Endothelial cell of umbilical vein (primary cell): Measurements from ENCODE around the gene SARS1. TPM values are rescaled to one million over a fixed set of nuclear protein-coding genes. Genes with fewer than 3 reads are reported as not detected.

Source experiments
- BruUV-seq: library from RNA; stranded (reverse); fragments of 400-500 nt; replicated peaks from 2 replicates; lab custom pipeline; 2021; lab: Mats Ljungman, UMichigan
- CTCF ChIA-PET: fragments of 300-600, 350-600 bp; sonication (Branson Sonifier 250); formaldehyde crosslinking; loops from one replicate; lab custom pipeline; 2021; ENCODE audit warnings: antibody characterized with exemption, inconsistent platforms; lab: Charles Lee
- POLR2A ChIA-PET: fragments of 300-600, 350-600 bp; sonication (Branson Sonifier 250); formaldehyde crosslinking; loops from one replicate; lab custom pipeline; 2021; ENCODE audit warnings: antibody characterized with exemption, inconsistent platforms; lab: Charles Lee
- DNase-seq: peaks from one replicate; pipeline ENCODE4 v3.0.0-alpha.2; 2011; ENCODE audit warnings: low read depth, low spot score
- FAIRE-seq: peaks from 2 replicates; lab custom pipeline; 2011; peaks lifted over from hg19 to GRCh38; lab: Jason Lieb, UNC
- H2AFZ ChIP-seq: 2 replicates; pipeline ENCODE4 v1.6.0; 2012; ENCODE audit warnings: low read depth, low read length, control low read depth, inconsistent platforms
- H3K27ac ChIP-seq: 2 replicates; pipeline ENCODE4 v1.5.1; 2011; ENCODE audit warnings: low read depth, mild to moderate bottlenecking, control low read depth, low read length, moderate library complexity; ENCODE audit not compliant: insufficient read depth
- H3K27me3 ChIP-seq, 2 experiments: 2 replicates each; pipeline versions ENCODE4 v1.6.0 to v1.6.1; 2011; ENCODE audit warnings: low read length in 2 of 2, mixed read lengths in 1 of 2; ENCODE audit not compliant: control insufficient read depth in 2 of 2, insufficient read depth in 2 of 2
- H3K36me3 ChIP-seq, 2 experiments: 2 replicates in 1 of 2; 3 replicates in 1 of 2; pipeline ENCODE4 v1.5.1; 2011; ENCODE audit warnings: low read length in 2 of 2, mild to moderate bottlenecking in 1 of 2, moderate library complexity in 1 of 2; ENCODE audit not compliant: control insufficient read depth in 2 of 2, insufficient read depth in 2 of 2; ENCODE audit errors: extremely low read depth in 1 of 2
- H3K4me1 ChIP-seq: 3 replicates; pipeline ENCODE4 v1.5.1; 2011; ENCODE audit warnings: mild to moderate bottlenecking, low read length; ENCODE audit not compliant: control insufficient read depth, insufficient read depth; ENCODE audit errors: extremely low read depth
- H3K4me2 ChIP-seq: 2 replicates; pipeline ENCODE4 v1.6.1; 2011; ENCODE audit warnings: low read length, control low read depth, mixed read lengths; ENCODE audit not compliant: insufficient read depth
- H3K4me3 ChIP-seq, 3 experiments: fragments of 200-600 bp in 1 of 3; sonication (generic), shearing (Covaris generic) in 1 of 3; replicated peaks in 1 of 3; 2 replicates each; pipeline ENCODE4 v1.5.1; 2011 to 2016; ENCODE audit warnings: control low read depth in 3 of 3, low read length in 3 of 3, mild to moderate bottlenecking in 2 of 3, inconsistent platforms in 1 of 3, low read depth in 1 of 3, moderate library complexity in 1 of 3; ENCODE audit not compliant: insufficient read depth in 1 of 3
- H3K79me2 ChIP-seq: 2 replicates; pipeline ENCODE4 v1.6.0; 2012; ENCODE audit warnings: low read length, inconsistent platforms; ENCODE audit not compliant: control insufficient read depth, insufficient read depth
- H3K9ac ChIP-seq: replicated peaks from 2 replicates; pipeline ENCODE3; 2011; ENCODE audit warnings: low read length, control low read depth; ENCODE audit not compliant: insufficient read depth; ENCODE audit errors: extremely low read depth
- H3K9me1 ChIP-seq: replicated peaks from 3 replicates; pipeline ENCODE4 v1.6.0; 2011; ENCODE audit warnings: mild to moderate bottlenecking, low read length; ENCODE audit not compliant: control insufficient read depth, insufficient read depth; ENCODE audit errors: extremely low read depth
- H3K9me3 ChIP-seq: replicated peaks from 2 replicates; pipeline ENCODE4 v1.5.1; 2012; ENCODE audit warnings: low read length, inconsistent platforms; ENCODE audit not compliant: control insufficient read depth, insufficient read depth
- H4K20me1 ChIP-seq: replicated peaks from 2 replicates; pipeline ENCODE3; 2011; ENCODE audit warnings: mild to moderate bottlenecking, low read length; ENCODE audit not compliant: control insufficient read depth, insufficient read depth; ENCODE audit errors: extremely low read depth
- EZH2 ChIP-seq: IDR thresholded peaks from 2 replicates; pipeline ENCODE4 v1.6.1; 2012; ENCODE audit warnings: borderline replicate concordance, low read depth, mild to moderate bottlenecking, moderate library complexity, low read length, inconsistent platforms; ENCODE audit not compliant: severe bottlenecking
- FOS ChIP-seq: IDR thresholded peaks from 2 replicates; pipeline ENCODE4 v1.6.1; 2011; ENCODE audit warnings: mild to moderate bottlenecking, low read length, moderate library complexity, borderline replicate concordance; ENCODE audit not compliant: insufficient read depth
- GATA2 ChIP-seq: IDR thresholded peaks from 2 replicates; pipeline ENCODE4 v1.7.0; 2011; ENCODE audit warnings: low read depth, mild to moderate bottlenecking, moderate library complexity, mixed read lengths, low read length; ENCODE audit not compliant: insufficient read length, insufficient read depth
- JUN ChIP-seq: IDR thresholded peaks from 2 replicates; pipeline ENCODE4 v1.6.1; 2011; ENCODE audit warnings: borderline replicate concordance, low read depth; ENCODE audit not compliant: insufficient read length, insufficient read depth
- MAX ChIP-seq: IDR thresholded peaks from 2 replicates; pipeline ENCODE4 v1.6.1; 2011; ENCODE audit not compliant: insufficient read depth, insufficient read length
- MYC ChIP-seq: IDR thresholded peaks from one replicate; pipeline ENCODE4 v1.6.1; 2011; ENCODE audit warnings: mild to moderate bottlenecking, low read depth, low read length
- POLR2A ChIP-seq: IDR thresholded peaks from 2 replicates; pipeline ENCODE4 v1.6.1; 2012; ENCODE audit warnings: low read depth, mild to moderate bottlenecking, control low read depth, low read length
- POLR2AphosphoS5 ChIP-seq: IDR thresholded peaks from 2 replicates; pipeline ENCODE4 v1.6.1; 2012; ENCODE audit warnings: low read depth, mild to moderate bottlenecking, control low read depth, low read length, moderate library complexity; ENCODE audit not compliant: insufficient read depth
- dilution Hi-C: fragments of 300-500 bp; cut with MboI; formaldehyde crosslinking; loops from one replicate; pipeline ENCODE4 v1.15.0; 2019; ENCODE audit warnings: low sequenced_read_pairs; ENCODE audit not compliant: extremely low pct_ligation_motif_present
- intact Hi-C: fragments of 100-400 bp; cut with micrococcal nuclease; formaldehyde crosslinking; loops from one replicate; pipeline ENCODE4 v1.10.0; 2022
- polyA plus RNA-seq, 4 experiments: library from polyadenylated mRNA; depleted of rRNA in 3 of 4; stranded (reverse) in 3 of 4; unstranded in 1 of 4; fragments of >200 nt; gene quantifications; 2 replicates each; pipeline versions ENCODE4 v1.2.1 to v1.2.3, GENCODE V29; 2011 to 2012; ENCODE audit warnings: missing spikeins in 1 of 4
- total RNA-seq: library from RNA; stranded (reverse); gene quantifications from 2 replicates; pipeline ENCODE4 v1.2.3, GENCODE V29; 2021
- TF ChIP-seq, protein P1 (sequence below), 2 donors: IDR thresholded peaks; 1 replicate in 1 of 2; 2 replicates in 1 of 2; pipeline ENCODE4 v1.5.1; 2011; ENCODE audit warnings: low read length in 2 of 2, mild to moderate bottlenecking in 2 of 2, moderate library complexity in 2 of 2, control low read depth in 1 of 2, inconsistent platforms in 1 of 2, low read depth in 1 of 2; ENCODE audit not compliant: insufficient read depth in 1 of 2; ENCODE audit errors: extremely low read depth in 1 of 2

Gene SARS1
- total and polyA plus RNA-seq, 2 donors (not counting 3 experiments of a cell fraction or from before 2014, with no cell fraction given) = 110 to 178 TPM

DNA sequence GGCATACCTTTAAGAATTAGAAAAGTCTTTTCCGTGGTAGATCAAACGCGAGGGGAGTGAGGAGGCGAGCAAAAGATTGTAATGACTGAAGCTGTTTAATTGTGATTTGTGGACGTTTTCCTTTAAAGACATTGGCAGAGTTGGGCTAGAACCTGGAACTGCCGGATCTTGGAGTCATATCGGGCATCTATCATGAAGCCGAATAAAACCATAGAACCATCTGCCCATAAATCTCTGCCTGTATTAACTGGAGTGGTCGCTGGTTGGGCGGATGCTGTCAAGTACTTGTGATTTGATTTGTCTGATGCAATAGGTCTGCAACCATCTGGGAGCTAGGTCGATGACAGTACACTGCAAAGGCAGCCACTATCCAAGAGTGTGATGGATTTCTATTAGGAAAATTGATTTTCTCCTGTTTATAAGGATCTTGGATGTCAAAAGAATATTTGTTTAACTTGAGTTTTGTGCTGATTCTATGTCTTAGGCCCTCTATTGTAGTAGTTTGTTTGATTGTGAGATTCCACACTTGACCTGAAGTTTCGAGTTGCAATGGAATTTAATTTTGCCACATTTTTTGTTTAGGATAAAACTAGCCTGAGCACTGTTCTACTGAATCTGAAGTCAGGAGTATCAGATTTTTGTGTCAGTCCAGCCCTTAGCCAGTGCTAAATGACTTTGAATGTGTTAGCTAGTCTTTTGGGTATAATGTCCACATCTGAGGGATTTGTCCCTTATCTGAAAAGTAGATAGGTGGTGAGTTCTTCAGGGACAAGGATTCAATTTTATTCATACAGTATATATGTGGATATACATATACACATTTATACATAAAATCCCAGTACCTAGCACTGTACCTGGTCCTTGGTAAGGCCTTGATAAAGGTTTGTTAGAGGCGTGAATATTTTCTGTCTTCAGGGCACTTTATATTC, 1.2 kb downstream of the SARS1 start:
- Histone ChIP-seq H4K20me1 (peaks cover 12% of the 10 kb centered on the region), H3K27me3 (no peaks in the 10 kb centered on the region), H2AFZ (peak overlapping the region; percentile 88), H3K36me3 (peaks cover 0 to 3% of the 10 kb centered on the region in 2 experiments), H3K9ac (peak overlapping the region; percentile 87), H3K4me2 (peak overlapping the region; percentile 98), H3K4me1 (peaks cover 20% of the 10 kb centered on the region), H3K27ac (peak overlapping the region; percentile 76), H3K4me3 (peak overlapping the region; percentile 55 to 100 (median 94)), H3K79me2 (peaks cover 55% of the 10 kb centered on the region), H3K9me3 (no peaks in the 10 kb centered on the region), H3K9me1 (no peaks in the 10 kb centered on the region)
- ChIA-PET CTCF (interaction anchor here (1.0 to 2.6 kb wide), 10 partner anchors 14 to 185 kb away, joined by 3 to 21 read pairs (median 6); a partner anchor contains a TSS), POLR2A (interaction anchor here (1.0 kb wide), 1 partner anchor 14 kb away, joined by 3 read pairs; no protein-coding TSS in a partner anchor)
- FAIRE-seq (peak; percentile 88), DNase-seq (peak; percentile 74)
- TF ChIP-seq, protein P1, sequence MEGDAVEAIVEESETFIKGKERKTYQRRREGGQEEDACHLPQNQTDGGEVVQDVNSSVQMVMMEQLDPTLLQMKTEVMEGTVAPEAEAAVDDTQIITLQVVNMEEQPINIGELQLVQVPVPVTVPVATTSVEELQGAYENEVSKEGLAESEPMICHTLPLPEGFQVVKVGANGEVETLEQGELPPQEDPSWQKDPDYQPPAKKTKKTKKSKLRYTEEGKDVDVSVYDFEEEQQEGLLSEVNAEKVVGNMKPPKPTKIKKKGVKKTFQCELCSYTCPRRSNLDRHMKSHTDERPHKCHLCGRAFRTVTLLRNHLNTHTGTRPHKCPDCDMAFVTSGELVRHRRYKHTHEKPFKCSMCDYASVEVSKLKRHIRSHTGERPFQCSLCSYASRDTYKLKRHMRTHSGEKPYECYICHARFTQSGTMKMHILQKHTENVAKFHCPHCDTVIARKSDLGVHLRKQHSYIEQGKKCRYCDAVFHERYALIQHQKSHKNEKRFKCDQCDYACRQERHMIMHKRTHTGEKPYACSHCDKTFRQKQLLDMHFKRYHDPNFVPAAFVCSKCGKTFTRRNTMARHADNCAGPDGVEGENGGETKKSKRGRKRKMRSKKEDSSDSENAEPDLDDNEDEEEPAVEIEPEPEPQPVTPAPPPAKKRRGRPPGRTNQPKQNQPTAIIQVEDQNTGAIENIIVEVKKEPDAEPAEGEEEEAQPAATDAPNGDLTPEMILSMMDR (IDR thresholded peaks at IDR 0.05; ENCODE audit: extremely low read depth in 1 of 2, insufficient read depth in 1 of 2, low read depth in 1 of 2, low read length in 2 of 2) = no peak
- no peak for TF ChIP-seq FOS
- no peak for TF ChIP-seq JUN
- no peak for TF ChIP-seq POLR2AphosphoS5
- no peak for TF ChIP-seq POLR2A
- TF ChIP-seq GATA2 = no peak
- TF ChIP-seq EZH2 = no peak
- TF ChIP-seq MYC = no peak
- TF ChIP-seq MAX = no peak
- no TSS peak for BruUV-seq
- intact Hi-C loops = loop anchor here (1.0 kb wide), 1 partner anchor 18 kb away; no protein-coding TSS in a partner anchor
- dilution Hi-C loops = no loop called here
